ENCODE results near the gene SLC35E4.

The SLC35E4 gene

GRCh38 chr22:30598986-30599385 lies 36.6 kb upstream of the SLC35E4 start:
- no peak for TF ChIP-seq CTCF (IDR thresholded peaks at IDR 0.05; ENCODE audit: low read depth, low read length)
- no peak for DNase-seq (ENCODE audit: extremely low read depth, low read depth)

- no peak for DNase-seq (ENCODE audit: extremely low read depth, low read depth)
- TF ChIP-seq CTCF (IDR thresholded peaks at IDR 0.05; ENCODE audit: low read depth, low read length): no peak
Observed at GRCh38 chr22:30600921-30601320, 34.7 kb upstream of the SLC35E4 start.

GRCh38 chr22:30601464-30601863 lies 34.1 kb upstream of the SLC35E4 start:
- TF ChIP-seq CTCF (IDR thresholded peaks at IDR 0.05; ENCODE audit: low read depth, low read length): no peak
- no peak for DNase-seq (ENCODE audit: extremely low read depth, low read depth)

- TF ChIP-seq CTCF (IDR thresholded peaks at IDR 0.05; ENCODE audit: low read depth, low read length): peak; percentile 21
- DNase-seq (ENCODE audit: extremely low read depth, low read depth): no peak
Observed at GRCh38 chr22:30602049-30602448, 33.5 kb upstream of the SLC35E4 start.

GRCh38 chr22:30603801-30604200 lies 31.8 kb upstream of the SLC35E4 start:
- TF ChIP-seq CTCF (IDR thresholded peaks at IDR 0.05; ENCODE audit: low read depth, low read length): no peak
- no peak for DNase-seq (ENCODE audit: extremely low read depth, low read depth)

- no peak for DNase-seq (ENCODE audit: extremely low read depth, low read depth)
- TF ChIP-seq CTCF (IDR thresholded peaks at IDR 0.05; ENCODE audit: low read depth, low read length): no peak
Observed at GRCh38 chr22:30604723-30605122, 30.9 kb upstream of the SLC35E4 start.

- no peak for DNase-seq (ENCODE audit: extremely low read depth, low read depth)
- TF ChIP-seq CTCF (IDR thresholded peaks at IDR 0.05; ENCODE audit: low read depth, low read length): peak; percentile 65
Observed at GRCh38 chr22:30605449-30606110, 30.0 kb upstream of the SLC35E4 start.
